ENCODE measurements around the gene ATG7. TPM values are rescaled to one million over a fixed set of nuclear protein-coding genes. Genes with fewer than 3 reads are reported as not detected.

Gene ATG7
- total RNA-seq, 1 donor from 2014 or later = 61.7 TPM

- Histone ChIP-seq H3K9me3 (no peaks in the 10 kb centered on the region), H3K36me3 (peaks cover 33% of the 10 kb centered on the region), H3K27ac (no peak overlapping the region), H3K4me1 (no peaks in the 10 kb centered on the region), H3K27me3 (ENCODE audit: low read depth) (no peaks in the 10 kb centered on the region), H3K4me3 (no peak overlapping the region)
- TF ChIP-seq, protein P1, sequence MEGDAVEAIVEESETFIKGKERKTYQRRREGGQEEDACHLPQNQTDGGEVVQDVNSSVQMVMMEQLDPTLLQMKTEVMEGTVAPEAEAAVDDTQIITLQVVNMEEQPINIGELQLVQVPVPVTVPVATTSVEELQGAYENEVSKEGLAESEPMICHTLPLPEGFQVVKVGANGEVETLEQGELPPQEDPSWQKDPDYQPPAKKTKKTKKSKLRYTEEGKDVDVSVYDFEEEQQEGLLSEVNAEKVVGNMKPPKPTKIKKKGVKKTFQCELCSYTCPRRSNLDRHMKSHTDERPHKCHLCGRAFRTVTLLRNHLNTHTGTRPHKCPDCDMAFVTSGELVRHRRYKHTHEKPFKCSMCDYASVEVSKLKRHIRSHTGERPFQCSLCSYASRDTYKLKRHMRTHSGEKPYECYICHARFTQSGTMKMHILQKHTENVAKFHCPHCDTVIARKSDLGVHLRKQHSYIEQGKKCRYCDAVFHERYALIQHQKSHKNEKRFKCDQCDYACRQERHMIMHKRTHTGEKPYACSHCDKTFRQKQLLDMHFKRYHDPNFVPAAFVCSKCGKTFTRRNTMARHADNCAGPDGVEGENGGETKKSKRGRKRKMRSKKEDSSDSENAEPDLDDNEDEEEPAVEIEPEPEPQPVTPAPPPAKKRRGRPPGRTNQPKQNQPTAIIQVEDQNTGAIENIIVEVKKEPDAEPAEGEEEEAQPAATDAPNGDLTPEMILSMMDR (IDR thresholded peaks at IDR 0.05) = no peak
- intact Hi-C loops (cut with DNase I) = no loop called here
- ATAC-seq = no peak
- no peak for DNase-seq
These were observed 24.9 kb downstream of the ATG7 start for GRCh38 chr3:11297126-11297525.

DNA sequence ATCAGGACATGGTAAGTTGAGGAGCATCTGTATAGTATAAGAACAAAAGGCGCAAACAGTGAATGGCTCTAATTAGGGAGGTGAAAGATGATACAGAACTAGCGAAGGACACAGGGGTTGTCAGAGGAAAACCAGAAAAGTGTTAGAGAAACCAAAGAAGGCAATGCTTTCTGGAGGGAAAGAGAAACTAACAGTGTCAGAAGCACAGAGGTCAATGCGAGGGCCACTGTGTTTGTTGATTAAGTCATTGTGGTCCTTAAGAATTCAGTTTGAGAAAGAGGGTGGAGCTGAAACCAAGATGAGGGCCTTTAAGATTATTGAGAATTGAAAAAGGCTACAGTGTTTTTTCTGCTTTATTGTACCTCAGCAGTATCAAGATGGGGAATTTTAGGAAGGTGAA lies 28.8 kb downstream of the ATG7 start:
- intact Hi-C loops (cut with DNase I) = no loop called here
- no peaks in the 10 kb centered on the region for H3K9me3 ChIP-seq
- TF ChIP-seq, protein P1 (IDR thresholded peaks at IDR 0.05) = no peak
- no peak overlapping the region for H3K27ac ChIP-seq
- peaks cover 7% of the 10 kb centered on the region for H3K4me1 ChIP-seq
- DNase-seq (no peak), ATAC-seq (peak; percentile 61 to 84)
- no peak overlapping the region for H3K4me3 ChIP-seq
- no peaks in the 10 kb centered on the region for H3K27me3 ChIP-seq (ENCODE audit: low read depth)
- peaks cover 49% of the 10 kb centered on the region for H3K36me3 ChIP-seq

- TF ChIP-seq, protein P1 (IDR thresholded peaks at IDR 0.05) = no peak
- no peaks in the 10 kb centered on the region for H3K27me3 ChIP-seq (ENCODE audit: low read depth)
- ATAC-seq = peak in 1 of 2 donors; percentile 37
- intact Hi-C loops (cut with DNase I) = no loop called here
- H3K9me3 ChIP-seq = no peaks in the 10 kb centered on the region
- H3K27ac ChIP-seq = no peak overlapping the region
- peaks cover 21% of the 10 kb centered on the region for H3K4me1 ChIP-seq
- H3K36me3 ChIP-seq = peaks cover 64% of the 10 kb centered on the region
- DNase-seq = no peak
- H3K4me3 ChIP-seq = no peak overlapping the region
These were observed 30.2 kb downstream of the ATG7 start for GRCh38 chr3:11302444-11302843.

- TF ChIP-seq, protein P1 (IDR thresholded peaks at IDR 0.05) = no peak
- H3K36me3 ChIP-seq = peaks cover 74% of the 10 kb centered on the region
- intact Hi-C loops (cut with DNase I) = no loop called here
- no peaks in the 10 kb centered on the region for H3K27me3 ChIP-seq (ENCODE audit: low read depth)
- no peaks in the 10 kb centered on the region for H3K9me3 ChIP-seq
- peak; percentile 47 to 59 for ATAC-seq
- no peak overlapping the region for H3K27ac ChIP-seq
- no peak for DNase-seq
- peaks cover 24% of the 10 kb centered on the region for H3K4me1 ChIP-seq
- no peak overlapping the region for H3K4me3 ChIP-seq
These were observed 32.0 kb downstream of the ATG7 start for GRCh38 chr3:11304175-11304574.

- Histone ChIP-seq H3K36me3 (peaks cover 74% of the 10 kb centered on the region), H3K27ac (peak overlapping the region; percentile 44), H3K9me3 (no peaks in the 10 kb centered on the region), H3K4me1 (peaks cover 24% of the 10 kb centered on the region), H3K4me3 (no peak overlapping the region), H3K27me3 (ENCODE audit: low read depth) (no peaks in the 10 kb centered on the region)
- TF ChIP-seq, protein P1 (IDR thresholded peaks at IDR 0.05) = no peak
- DNase-seq (no peak), ATAC-seq (no peak)
- intact Hi-C loops (cut with DNase I) = no loop called here
These were observed 33.3 kb downstream of the ATG7 start for GRCh38 chr3:11305509-11305908.

All from lower lobe of right lung (tissue), 2 donors.